GM12878 (cell line): ENCODE data around the gene ENOX1. TPM values are rescaled to one million over a fixed set of nuclear protein-coding genes. Genes with fewer than 3 reads are reported as not detected.

ENCODE experiments used
- ATAC-seq: fragments of 200-7000 bp; cut with Tn5 transposase; 3 replicates; pipeline ENCODE4 v1.9.1; 2020; ENCODE audit warnings: mild to moderate bottlenecking, moderate library complexity
- BruUV-seq: library from RNA; stranded (reverse); fragments of 400-500 nt; replicated peaks from 2 replicates; lab custom pipeline; 2021; lab: Mats Ljungman, UMichigan
- CTCF ChIA-PET: fragments of 300-600 bp; sonication (Branson Sonifier 250); formaldehyde crosslinking; extraction: SDS; loops from one replicate; lab custom pipeline; 2021; ENCODE audit warnings: inconsistent platforms; lab: Yijun Ruan, JAX
- POLR2A ChIA-PET: fragments of 350-600 bp; formaldehyde crosslinking; extraction: SDS; loops from one replicate; lab custom pipeline; 2021; ENCODE audit warnings: inconsistent platforms; lab: Charles Lee
- RAD21 ChIA-PET: fragments of 300-600 bp; sonication (Branson Sonifier 250); formaldehyde crosslinking; loops from one replicate; lab custom pipeline; 2023; ENCODE audit warnings: antibody characterized with exemption; ENCODE audit not compliant: unreplicated experiment; lab: Charles Lee
- SMC1A ChIA-PET: fragments of 300-600 bp; sonication (Branson Sonifier 250); formaldehyde crosslinking; loops from one replicate; lab custom pipeline; 2023; ENCODE audit not compliant: unreplicated experiment, uncharacterized antibody; lab: Charles Lee
- DNase-seq: peaks from one replicate; pipeline ENCODE4 v3.0.0-alpha.2; 2011; ENCODE audit warnings: low read depth, low spot score
- FAIRE-seq: peaks from 3 replicates; lab custom pipeline; 2011; peaks lifted over from hg19 to GRCh38; lab: Jason Lieb, UNC
- H2AFZ ChIP-seq: 2 replicates; pipeline ENCODE4 v1.6.0; 2011; ENCODE audit warnings: low read depth, low read length, control low read depth; ENCODE audit not compliant: control insufficient read depth
- H3K27ac ChIP-seq: 2 replicates; pipeline ENCODE4 v1.5.1; 2011; ENCODE audit warnings: control low read depth; ENCODE audit not compliant: control insufficient read depth, insufficient read depth
- H3K27me3 ChIP-seq, 2 experiments: replicated peaks in 1 of 2; 2 replicates each; pipeline versions ENCODE4 v1.6.0 to v1.6.1; 2011; ENCODE audit warnings: low read length in 1 of 2; ENCODE audit not compliant: control insufficient read depth in 2 of 2, insufficient read depth in 2 of 2
- H3K36me3 ChIP-seq, 2 experiments: 2 replicates each; pipeline ENCODE4 v1.5.1; 2011; ENCODE audit warnings: low read length in 1 of 2; ENCODE audit not compliant: control insufficient read depth in 2 of 2, insufficient read depth in 2 of 2
- H3K4me1 ChIP-seq: 2 replicates; pipeline ENCODE4 v1.6.1; 2011; ENCODE audit warnings: mild to moderate bottlenecking, low read length, moderate library complexity, mixed read lengths; ENCODE audit not compliant: control insufficient read depth, insufficient read depth
- H3K4me2 ChIP-seq: 2 replicates; pipeline ENCODE4 v1.6.0; 2011; ENCODE audit warnings: control low read depth; ENCODE audit not compliant: control insufficient read depth, insufficient read depth
- H3K4me3 ChIP-seq: fragments of 200-600 bp; sonication (generic); 2 replicates; pipeline ENCODE4 v1.5.1; 2016
- H3K79me2 ChIP-seq: 2 replicates; pipeline ENCODE4 v1.6.0; 2011; ENCODE audit warnings: low read length; ENCODE audit not compliant: control insufficient read depth, insufficient read depth
- H3K9ac ChIP-seq: 2 replicates; pipeline ENCODE4 v1.8.0; 2011; ENCODE audit warnings: low read length, control low read depth, mixed read lengths; ENCODE audit not compliant: control insufficient read depth, insufficient read depth
- H3K9me3 ChIP-seq: replicated peaks from 3 replicates; pipeline ENCODE4 v1.5.1; 2011; ENCODE audit warnings: mild to moderate bottlenecking, low read length; ENCODE audit not compliant: control insufficient read depth, insufficient read depth
- H4K20me1 ChIP-seq: 2 replicates; pipeline ENCODE4 v1.6.0; 2011; ENCODE audit not compliant: control insufficient read depth, insufficient read depth
- BHLHE40 ChIP-seq, 2 experiments: fragments of 450-650 bp in 1 of 2; IDR thresholded peaks; 2 replicates each; pipeline ENCODE4 v1.6.1; 2011 to 2017; ENCODE audit warnings: low read depth in 2 of 2, borderline replicate concordance in 1 of 2, improper control_type of control experiment in 1 of 2, low read length in 1 of 2, mild to moderate bottlenecking in 1 of 2
- CHD2 ChIP-seq: IDR thresholded peaks from 2 replicates; pipeline ENCODE4 v1.6.1; 2011; ENCODE audit warnings: low read depth, low read length, improper control_type of control experiment, borderline replicate concordance
- CHD4 ChIP-seq: fragments of 200-600 bp; sonication (generic); IDR thresholded peaks from 2 replicates; pipeline ENCODE4 v1.6.1; 2016; ENCODE audit warnings: mild to moderate bottlenecking
- HDGF ChIP-seq: fragments of 450-650 bp; IDR thresholded peaks from 2 replicates; pipeline ENCODE4 v1.6.1; 2016; ENCODE audit warnings: antibody characterized with exemption
- MTA3 ChIP-seq: IDR thresholded peaks from 2 replicates; pipeline ENCODE4 v1.6.1; 2012; ENCODE audit warnings: low read length, inconsistent platforms, borderline replicate concordance
- NR2C2 ChIP-seq: IDR thresholded peaks from 2 replicates; pipeline ENCODE4 v1.6.1; 2011; ENCODE audit warnings: borderline replicate concordance, low read depth; ENCODE audit not compliant: control insufficient read depth, insufficient read length
- STAT1 ChIP-seq: fragments of 450-650 bp; conservative IDR thresholded peaks from 2 replicates; pipeline ENCODE4 v1.6.1; 2014; ENCODE audit warnings: antibody characterized with exemption, mild to moderate bottlenecking
- YY1 ChIP-seq: IDR thresholded peaks from 2 replicates; pipeline ENCODE4 v1.6.1; 2011; ENCODE audit warnings: low read depth, mild to moderate bottlenecking, low read length
- ZNF622 ChIP-seq: fragments of 450-650 bp; IDR thresholded peaks from 2 replicates; pipeline ENCODE4 v1.6.1; 2017; ENCODE audit warnings: mild to moderate bottlenecking, inconsistent platforms
- WGBS: methylation state at CpG from one replicate; pipeline ENCODE4 v1.1.6; 2016; ENCODE audit warnings: low lambda C conversion rate; ENCODE audit not compliant: insufficient replicate concordance, insufficient coverage; ENCODE audit errors: missing lambda C conversion rate; 5-methylcytosine and 5-hydroxymethylcytosine counted together
- in situ Hi-C: fragments of 300-500 bp; cut with MboI; formaldehyde crosslinking; loops from 9 replicates; pipeline ENCODE4 v1.14.3; 2018; ENCODE audit warnings: mixed read lengths
- intact Hi-C: fragments of 100-400 bp; cut with micrococcal nuclease; formaldehyde crosslinking; loops from one replicate; pipeline ENCODE4 v1.14.2; 2022; ENCODE audit not compliant: unreplicated experiment
- polyA plus RNA-seq, 11 experiments: library from polyadenylated mRNA; depleted of rRNA in 4 of 11; unstranded in 6 of 11; stranded (reverse) in 5 of 11; fragments of >200 nt; fragmentation: Nextera tagmentation in 4 of 11; fragmentation: Illumina TruSeq in 1 of 11; extraction: Ambion mirVana in 4 of 11; extraction: Trizol in 1 of 11; gene quantifications; 1 replicate in 1 of 11; 2 replicates in 10 of 11; pipeline versions ENCODE4 v1.2.1 to v1.2.3, GENCODE V29; 2011 to 2016; ENCODE audit warnings: inconsistent platforms in 2 of 11, missing spikeins in 2 of 11, low read depth in 1 of 11
- total RNA-seq, 4 experiments: library from RNA; depleted of rRNA in 3 of 4; stranded (reverse); fragments of >200 nt in 3 of 4; fragmentation: Illumina TruSeq in 1 of 4; extraction: Trizol in 1 of 4; gene quantifications; 2 replicates each; pipeline versions ENCODE4 v1.2.1 to v1.2.3, GENCODE V29; 2013 to 2021
- TF ChIP-seq, protein P1 (sequence below): fragments of 450-650 bp; IDR thresholded peaks from 2 replicates; pipeline ENCODE4 v1.6.1; 2017; ENCODE audit warnings: antibody characterized with exemption, mild to moderate bottlenecking, moderate library complexity

ENOX1 gene
- total and polyA plus RNA-seq, 10 of the 15 experiments (the other 5 are each of a cell fraction or from before 2014, with no cell fraction given) = 0.11 to 0.26 (median 0.15) TPM

- no peaks in the 10 kb centered on the region for H3K79me2 ChIP-seq
- ATAC-seq (no peak), FAIRE-seq (no peak), DNase-seq (no peak)
- H4K20me1 ChIP-seq = no peaks in the 10 kb centered on the region
- no peak overlapping the region for H3K4me3 ChIP-seq
- POLR2A ChIA-PET = no interaction called here
- 70% methylated on average over 4 of the region's 4 CpGs for WGBS
- SMC1A ChIA-PET = no interaction called here
- RAD21 ChIA-PET = no interaction called here
- H3K4me1 ChIP-seq = peaks cover 12% of the 10 kb centered on the region
- in situ Hi-C loops (no loop called here), intact Hi-C loops (no loop called here)
- no peaks in the 10 kb centered on the region for H3K9me3 ChIP-seq
- H3K27me3 ChIP-seq = no peaks in the 10 kb centered on the region
- CTCF ChIA-PET = no interaction called here
- no peak for TF ChIP-seq BHLHE40 (IDR thresholded peaks at IDR 0.05; ENCODE audit: borderline replicate concordance in 1 of 2, low read depth in 2 of 2, low read length in 1 of 2)
- TF ChIP-seq NR2C2 = no peak
- no peak for TF ChIP-seq HDGF
- TF ChIP-seq, protein P1, sequence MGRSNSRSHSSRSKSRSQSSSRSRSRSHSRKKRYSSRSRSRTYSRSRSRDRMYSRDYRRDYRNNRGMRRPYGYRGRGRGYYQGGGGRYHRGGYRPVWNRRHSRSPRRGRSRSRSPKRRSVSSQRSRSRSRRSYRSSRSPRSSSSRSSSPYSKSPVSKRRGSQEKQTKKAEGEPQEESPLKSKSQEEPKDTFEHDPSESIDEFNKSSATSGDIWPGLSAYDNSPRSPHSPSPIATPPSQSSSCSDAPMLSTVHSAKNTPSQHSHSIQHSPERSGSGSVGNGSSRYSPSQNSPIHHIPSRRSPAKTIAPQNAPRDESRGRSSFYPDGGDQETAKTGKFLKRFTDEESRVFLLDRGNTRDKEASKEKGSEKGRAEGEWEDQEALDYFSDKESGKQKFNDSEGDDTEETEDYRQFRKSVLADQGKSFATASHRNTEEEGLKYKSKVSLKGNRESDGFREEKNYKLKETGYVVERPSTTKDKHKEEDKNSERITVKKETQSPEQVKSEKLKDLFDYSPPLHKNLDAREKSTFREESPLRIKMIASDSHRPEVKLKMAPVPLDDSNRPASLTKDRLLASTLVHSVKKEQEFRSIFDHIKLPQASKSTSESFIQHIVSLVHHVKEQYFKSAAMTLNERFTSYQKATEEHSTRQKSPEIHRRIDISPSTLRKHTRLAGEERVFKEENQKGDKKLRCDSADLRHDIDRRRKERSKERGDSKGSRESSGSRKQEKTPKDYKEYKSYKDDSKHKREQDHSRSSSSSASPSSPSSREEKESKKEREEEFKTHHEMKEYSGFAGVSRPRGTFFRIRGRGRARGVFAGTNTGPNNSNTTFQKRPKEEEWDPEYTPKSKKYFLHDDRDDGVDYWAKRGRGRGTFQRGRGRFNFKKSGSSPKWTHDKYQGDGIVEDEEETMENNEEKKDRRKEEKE = no peak
- TF ChIP-seq CHD4 = no peak
- no peak for TF ChIP-seq ZNF622
- no peak for TF ChIP-seq MTA3
- TF ChIP-seq STAT1 = no peak
- TF ChIP-seq CHD2 = no peak
- TF ChIP-seq YY1 = no peak
- no peak overlapping the region for H3K4me2 ChIP-seq
- H2AFZ ChIP-seq = no peak overlapping the region
- BruUV-seq = no TSS peak
- no peaks in the 10 kb centered on the region for H3K36me3 ChIP-seq
- no peak overlapping the region for H3K27ac ChIP-seq
- no peak overlapping the region for H3K9ac ChIP-seq
Measured at GRCh38 chr13:43389983-43390382, 396.8 kb downstream of the ENOX1 start.
